Muscle layer of duodenum (tissue), 2 donors: ENCODE data around the gene AGBL4.

Experiments
- H3K27ac ChIP-seq: one replicate; pipeline ENCODE4 v1.7.0; 2013; ENCODE audit warnings: mild to moderate bottlenecking, low read length
- H3K27me3 ChIP-seq: one replicate; pipeline ENCODE4 v1.7.0; 2013; ENCODE audit warnings: low read depth, mild to moderate bottlenecking, control low read depth, low read length
- H3K36me3 ChIP-seq, 2 donors: one replicate each; pipeline ENCODE4 v1.7.0; 2013; ENCODE audit warnings: low read length in 2 of 2, control low read depth in 1 of 2, mild to moderate bottlenecking in 1 of 2; ENCODE audit not compliant: insufficient read depth in 2 of 2, control insufficient read depth in 1 of 2
- H3K4me1 ChIP-seq, 2 donors: one replicate each; pipeline ENCODE4 v1.7.0; 2013; ENCODE audit warnings: low read length in 2 of 2, mild to moderate bottlenecking in 2 of 2, control low read depth in 1 of 2, moderate library complexity in 1 of 2; ENCODE audit not compliant: insufficient read depth in 2 of 2, control insufficient read depth in 1 of 2
- H3K4me3 ChIP-seq, 2 donors: one replicate each; pipeline ENCODE4 v1.7.0; 2013; ENCODE audit warnings: low read length in 2 of 2, low read depth in 1 of 2, mild to moderate bottlenecking in 1 of 2
- H3K9me3 ChIP-seq, 2 donors: one replicate each; pipeline ENCODE4 v1.7.0; 2013; ENCODE audit warnings: low read length in 2 of 2, control low read depth in 1 of 2, mild to moderate bottlenecking in 1 of 2; ENCODE audit not compliant: control insufficient read depth in 1 of 2
- donor health status: healthy.

Gene AGBL4

DNA sequence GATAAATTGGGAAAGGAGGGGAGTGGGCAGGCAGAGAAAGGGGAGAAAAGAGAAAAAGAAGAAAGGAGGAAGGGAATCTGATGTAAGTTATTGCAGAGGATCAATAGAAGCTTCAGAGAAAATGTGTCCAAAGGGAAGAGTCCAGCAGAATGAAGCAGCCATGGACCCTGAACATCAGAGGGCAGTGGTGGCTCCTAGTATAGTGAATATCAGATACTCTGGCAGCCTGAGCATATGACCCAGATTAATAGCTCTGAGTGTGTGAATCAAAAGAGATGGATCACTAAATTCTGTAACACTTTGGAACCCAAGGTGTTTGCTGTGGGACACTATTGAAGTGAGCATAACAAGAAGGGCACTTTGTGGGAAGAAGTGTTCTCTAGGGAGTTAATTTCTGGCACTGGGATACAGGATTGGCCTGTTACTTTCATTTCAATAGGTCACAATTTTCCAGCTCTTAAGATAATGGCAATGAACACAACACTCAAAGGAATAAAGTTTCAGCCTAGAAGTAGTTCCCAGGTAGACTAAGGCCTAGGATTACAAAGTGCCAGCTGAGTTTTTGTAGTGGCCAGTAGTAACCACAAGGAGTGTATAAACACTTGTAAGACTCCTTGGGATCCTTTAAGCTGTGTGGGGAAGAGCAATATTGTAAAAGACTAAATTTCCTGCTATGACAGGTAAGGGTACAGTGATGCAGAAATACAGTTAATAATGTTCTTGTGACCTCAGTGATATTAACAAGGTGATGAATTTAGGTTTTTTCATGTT is 1082.6 kb downstream of the AGBL4 start:
- Histone ChIP-seq H3K27me3 (no peaks in the 10 kb centered on the region), H3K27ac (no peak overlapping the region), H3K4me1 (no peaks in the 10 kb centered on the region), H3K4me3 (no peak overlapping the region), H3K36me3 (no peaks in the 10 kb centered on the region), H3K9me3 (no peaks in the 10 kb centered on the region)

DNA sequence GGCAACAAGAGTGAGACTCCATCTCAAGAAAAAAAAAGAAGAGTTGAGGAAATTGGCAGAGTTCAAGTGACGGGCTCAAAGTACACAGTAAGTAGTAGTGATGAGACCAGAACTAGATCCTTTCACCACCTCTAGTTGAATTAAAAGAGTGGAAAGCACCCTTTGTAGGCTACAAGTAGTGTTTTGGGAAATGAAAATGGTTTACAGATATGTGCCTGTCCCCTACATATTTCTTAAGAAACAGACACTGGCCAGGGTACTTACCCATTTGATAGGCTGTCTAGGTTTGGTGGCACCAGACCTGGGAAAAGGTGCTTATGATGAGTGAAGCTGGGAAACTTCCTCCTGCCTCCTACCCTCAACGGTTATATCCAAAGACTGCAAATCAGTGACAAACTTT is 1083.4 kb downstream of the AGBL4 start:
- Histone ChIP-seq H3K27me3 (no peaks in the 10 kb centered on the region), H3K27ac (no peak overlapping the region), H3K4me1 (no peaks in the 10 kb centered on the region), H3K36me3 (no peaks in the 10 kb centered on the region), H3K4me3 (no peak overlapping the region), H3K9me3 (no peaks in the 10 kb centered on the region)

DNA sequence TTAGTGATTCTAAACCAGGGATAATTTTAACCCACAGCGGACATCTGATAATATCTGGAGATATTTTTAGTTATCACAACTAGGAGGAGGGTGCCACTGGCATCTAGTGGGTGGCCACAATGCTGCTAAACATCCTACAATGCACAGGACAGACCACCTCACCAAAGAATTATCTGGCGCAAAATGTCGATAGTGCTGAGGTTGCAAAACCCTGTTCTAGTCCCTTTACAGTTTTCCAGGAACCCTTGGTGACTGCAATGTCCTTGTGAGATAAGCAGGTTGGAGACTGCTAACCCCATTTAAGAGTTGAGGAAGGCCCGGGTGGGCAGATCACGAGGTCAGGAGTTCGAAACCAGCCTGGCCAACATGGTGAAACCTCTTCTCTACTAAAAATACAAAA is 1083.9 kb downstream of the AGBL4 start:
- H3K4me3 ChIP-seq, result no peak overlapping the region

DNA sequence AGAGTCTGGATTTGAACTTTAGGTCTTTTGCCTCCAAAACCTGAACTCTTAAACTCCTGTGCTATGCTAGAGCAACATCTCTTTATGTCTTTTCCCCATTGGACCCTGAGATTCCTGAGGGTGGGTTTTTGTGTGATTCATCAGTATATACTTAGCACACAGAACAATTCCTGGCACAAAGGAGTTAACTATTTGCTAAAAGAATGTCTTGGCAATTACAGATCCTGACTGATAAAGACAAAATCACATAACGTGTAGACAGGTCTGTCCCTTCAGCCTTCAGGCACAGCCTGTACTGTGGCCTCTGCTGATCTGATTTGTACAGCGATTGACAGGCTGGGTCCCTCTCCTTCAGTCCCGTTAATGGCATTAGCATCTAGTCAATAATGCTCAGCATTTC is 1084.7 kb downstream of the AGBL4 start:
- no peaks in the 10 kb centered on the region for H3K36me3 ChIP-seq
- no peak overlapping the region for H3K4me3 ChIP-seq
- no peaks in the 10 kb centered on the region for H3K27me3 ChIP-seq
- H3K9me3 ChIP-seq, result no peaks in the 10 kb centered on the region
- no peaks in the 10 kb centered on the region for H3K4me1 ChIP-seq
- H3K27ac ChIP-seq, result no peak overlapping the region

More for the DNA sequence above, 1083.9 kb downstream of the AGBL4 start:
- Histone ChIP-seq H3K4me1 (no peaks in the 10 kb centered on the region), H3K27ac (no peak overlapping the region), H3K27me3 (no peaks in the 10 kb centered on the region), H3K36me3 (no peaks in the 10 kb centered on the region), H3K9me3 (no peaks in the 10 kb centered on the region)

DNA sequence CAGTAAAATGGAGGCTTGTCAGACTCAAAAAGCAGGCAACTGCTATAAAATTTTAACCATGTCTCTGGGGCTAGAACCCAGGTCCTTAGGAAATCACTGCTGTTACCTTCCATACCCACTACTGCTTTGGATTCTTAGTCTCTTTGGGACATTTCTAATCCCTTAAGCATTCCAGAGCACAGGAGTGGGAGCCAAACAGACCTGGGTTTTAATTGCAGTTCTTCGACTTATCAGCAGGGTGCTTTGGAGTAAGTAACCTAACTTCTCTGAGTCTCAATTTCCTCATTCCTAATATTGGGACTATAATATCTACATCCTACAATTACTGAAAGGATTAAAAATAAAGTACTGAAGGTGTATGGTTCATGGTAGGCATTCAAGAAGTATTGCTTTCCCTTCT is 1086.0 kb downstream of the AGBL4 start:
- no peak overlapping the region for H3K4me3 ChIP-seq
- no peak overlapping the region for H3K27ac ChIP-seq
- H3K9me3 ChIP-seq, result no peaks in the 10 kb centered on the region
- no peaks in the 10 kb centered on the region for H3K27me3 ChIP-seq
- H3K4me1 ChIP-seq, result no peaks in the 10 kb centered on the region
- H3K36me3 ChIP-seq, result no peaks in the 10 kb centered on the region

DNA sequence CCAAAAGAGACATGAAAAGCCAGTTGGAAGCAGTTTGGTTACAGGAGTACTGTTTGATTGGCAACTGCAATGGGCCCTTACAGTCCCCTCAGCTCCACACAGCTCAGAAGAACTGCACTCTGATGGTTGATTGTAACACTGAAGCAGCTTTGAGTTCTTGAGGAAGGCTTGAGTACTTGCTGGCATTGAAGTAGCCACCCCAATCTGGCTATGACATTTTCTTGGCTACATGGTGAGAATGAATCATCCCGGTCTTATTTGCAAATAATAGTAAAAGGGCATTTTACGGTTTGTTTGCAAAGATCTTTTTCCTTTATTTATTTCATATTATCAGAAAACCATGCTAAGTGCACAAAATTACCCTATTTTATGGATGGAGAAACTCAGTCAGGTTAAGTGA is 1087.3 kb downstream of the AGBL4 start:
- no peaks in the 10 kb centered on the region for H3K36me3 ChIP-seq
- no peak overlapping the region for H3K4me3 ChIP-seq
- H3K27me3 ChIP-seq, result no peaks in the 10 kb centered on the region
- no peak overlapping the region for H3K27ac ChIP-seq
- no peaks in the 10 kb centered on the region for H3K4me1 ChIP-seq
- no peaks in the 10 kb centered on the region for H3K9me3 ChIP-seq

DNA sequence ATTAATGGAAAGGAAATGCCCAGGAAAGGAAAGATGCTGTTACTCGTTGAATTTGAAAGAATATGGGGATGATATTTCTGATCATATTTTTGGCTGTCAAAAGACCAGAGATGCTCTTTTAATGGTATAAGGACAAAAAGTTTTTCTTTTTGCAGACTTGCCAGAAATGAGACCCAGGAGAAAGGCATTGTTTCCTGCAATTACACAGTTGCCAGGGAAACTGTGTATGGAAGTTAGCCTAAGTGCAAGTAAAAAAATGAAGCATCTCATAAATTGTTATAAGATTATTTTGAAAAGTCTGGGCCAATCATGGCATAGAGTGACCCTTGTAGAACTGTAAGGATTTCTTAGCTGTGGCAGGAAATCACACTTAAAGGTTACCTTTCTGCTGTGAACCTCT is 1091.4 kb downstream of the AGBL4 start:
- no peak overlapping the region for H3K27ac ChIP-seq
- H3K4me3 ChIP-seq, result no peak overlapping the region

DNA sequence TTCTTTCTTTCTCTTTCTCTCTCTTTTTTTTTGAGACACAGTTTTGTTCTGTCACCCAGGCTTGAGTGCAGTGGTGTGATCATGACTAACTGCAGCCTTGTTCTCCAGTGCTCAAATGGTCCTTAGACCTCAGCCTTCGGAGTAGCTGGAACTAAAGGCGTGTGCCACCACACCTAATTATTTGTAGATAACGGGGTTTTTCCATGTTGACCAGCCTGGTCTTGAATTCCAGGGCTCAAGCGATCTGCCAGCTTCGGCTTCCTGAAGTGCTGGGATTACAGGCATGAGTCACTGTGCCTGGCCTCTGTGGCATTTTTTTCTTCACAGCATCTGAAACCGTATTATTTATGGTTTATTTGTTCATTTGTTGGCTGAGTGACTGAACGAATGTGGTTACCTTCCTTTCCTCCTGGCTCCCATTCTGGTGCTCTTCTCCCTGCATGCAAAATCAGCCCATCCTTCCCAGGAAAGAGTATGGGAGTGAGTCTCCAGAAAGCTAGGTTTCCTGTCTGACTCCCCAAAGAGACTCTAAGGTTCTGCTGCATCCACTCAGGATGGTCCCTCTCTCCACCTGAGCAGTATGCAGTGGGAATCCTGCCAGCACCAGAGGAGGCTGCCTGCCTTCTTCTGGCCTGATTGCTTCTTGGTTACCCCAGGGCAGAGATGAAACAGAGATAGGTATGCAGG is 1092.1 kb downstream of the AGBL4 start:
- Histone ChIP-seq H3K27ac (no peak overlapping the region), H3K4me3 (no peak overlapping the region), H3K27me3 (no peaks in the 10 kb centered on the region), H3K9me3 (no peaks in the 10 kb centered on the region), H3K36me3 (no peaks in the 10 kb centered on the region), H3K4me1 (no peaks in the 10 kb centered on the region)

More for the DNA sequence above, 1091.4 kb downstream of the AGBL4 start:
- no peaks in the 10 kb centered on the region for H3K27me3 ChIP-seq
- no peaks in the 10 kb centered on the region for H3K36me3 ChIP-seq
- H3K9me3 ChIP-seq, result no peaks in the 10 kb centered on the region
- H3K4me1 ChIP-seq, result no peaks in the 10 kb centered on the region

DNA sequence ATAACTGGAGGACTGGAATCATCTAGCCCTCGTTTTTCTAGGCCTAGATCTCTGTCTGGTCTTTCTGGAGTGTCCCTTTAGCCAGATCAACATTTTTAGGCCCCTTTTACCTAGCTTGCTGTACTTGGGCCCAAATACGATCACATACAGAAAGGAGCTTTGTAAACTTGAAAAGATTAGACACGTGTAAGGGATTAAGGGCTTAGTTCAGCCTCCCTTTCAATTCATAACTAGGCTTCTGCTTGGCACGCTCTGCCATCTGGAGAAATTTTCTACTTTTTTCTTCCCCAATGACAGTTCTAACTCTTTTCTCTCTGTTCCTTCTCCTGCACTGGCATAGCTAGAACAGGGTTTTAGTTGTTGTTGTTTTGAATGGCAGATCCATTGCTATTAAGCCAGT is 1093.7 kb downstream of the AGBL4 start:
- no peak overlapping the region for H3K27ac ChIP-seq
- no peaks in the 10 kb centered on the region for H3K27me3 ChIP-seq
- no peak overlapping the region for H3K4me3 ChIP-seq
- no peaks in the 10 kb centered on the region for H3K9me3 ChIP-seq
- H3K36me3 ChIP-seq, result no peaks in the 10 kb centered on the region
- no peaks in the 10 kb centered on the region for H3K4me1 ChIP-seq

DNA sequence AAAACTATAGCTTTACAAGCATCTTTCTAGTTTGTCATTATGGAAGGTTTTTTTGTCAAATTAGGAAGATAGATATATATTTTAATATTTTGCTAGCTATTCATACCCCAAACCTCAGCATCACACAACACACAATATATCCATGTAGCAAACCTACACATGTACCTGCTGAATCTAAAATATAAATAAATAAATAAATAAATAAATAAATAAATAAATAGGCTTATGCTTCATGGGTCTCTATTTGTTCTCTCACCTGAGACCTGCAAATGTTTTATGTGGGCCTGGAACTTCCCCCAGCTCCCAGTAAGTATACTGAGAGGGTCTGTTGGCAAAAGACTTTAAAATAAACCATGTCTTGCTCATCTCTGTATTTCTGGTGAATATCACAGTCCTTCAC is 1099.7 kb downstream of the AGBL4 start:
- H3K9me3 ChIP-seq, result no peaks in the 10 kb centered on the region
- H3K4me3 ChIP-seq, result no peak overlapping the region
- no peak overlapping the region for H3K27ac ChIP-seq
- H3K27me3 ChIP-seq, result no peaks in the 10 kb centered on the region
- no peaks in the 10 kb centered on the region for H3K36me3 ChIP-seq
- no peaks in the 10 kb centered on the region for H3K4me1 ChIP-seq

DNA sequence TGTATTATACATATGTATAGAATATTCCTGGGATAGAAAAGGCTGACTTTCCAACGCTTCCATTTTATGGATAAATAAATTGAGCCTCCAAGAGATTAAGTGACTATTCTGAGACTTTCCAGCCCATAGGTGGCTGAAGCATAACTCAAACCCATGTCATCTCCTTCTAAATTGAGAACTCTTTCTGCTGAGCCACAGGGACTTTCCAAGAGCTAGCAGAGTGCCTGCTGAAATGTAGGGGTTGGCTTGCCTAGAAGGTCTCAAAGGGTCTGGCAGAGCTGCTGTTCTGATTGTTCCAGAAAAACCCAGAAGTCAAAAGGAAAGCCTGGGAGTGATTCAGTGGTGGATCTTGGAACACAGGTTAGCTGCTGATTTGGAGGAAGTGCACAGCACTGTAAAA is 1100.6 kb downstream of the AGBL4 start:
- Histone ChIP-seq H3K4me1 (no peaks in the 10 kb centered on the region), H3K4me3 (no peak overlapping the region), H3K27ac (no peak overlapping the region), H3K27me3 (no peaks in the 10 kb centered on the region), H3K9me3 (no peaks in the 10 kb centered on the region), H3K36me3 (no peaks in the 10 kb centered on the region)

DNA sequence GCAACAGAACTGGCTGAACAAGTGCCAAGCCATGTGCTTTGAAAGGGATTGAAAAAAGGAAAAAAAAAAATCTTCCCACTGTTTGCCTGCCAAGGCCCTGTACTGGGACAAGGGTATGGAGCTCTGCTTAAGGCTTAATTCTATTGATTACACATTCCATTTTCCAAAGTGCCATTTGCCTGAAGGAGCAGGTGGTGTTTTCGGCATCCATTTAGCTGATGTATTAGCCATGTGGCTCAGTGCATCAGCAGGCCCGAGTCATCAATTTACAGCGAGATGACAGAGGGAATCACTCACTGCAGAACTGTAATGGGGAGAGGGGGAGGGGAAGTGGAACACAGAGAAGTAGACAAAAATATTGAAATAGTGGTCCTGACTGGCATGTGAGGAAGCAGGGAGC is 1102.9 kb downstream of the AGBL4 start:
- peaks cover 0 to 4% of the 10 kb centered on the region in 2 donors for H3K4me1 ChIP-seq
- H3K27ac ChIP-seq, result no peak overlapping the region
- no peaks in the 10 kb centered on the region for H3K36me3 ChIP-seq
- no peaks in the 10 kb centered on the region for H3K27me3 ChIP-seq
- H3K9me3 ChIP-seq, result no peaks in the 10 kb centered on the region
- H3K4me3 ChIP-seq, result no peak overlapping the region
